DMS114 treated with DMSO at 0.1 percent for 48 hours (cell line): ENCODE measurements around the gene HEYL.

Experiments
- DNase-seq: peaks from one replicate; lab custom pipeline; 2025; ENCODE audit not compliant: unreplicated experiment; lab: John Stamatoyannopoulos, UW

Gene HEYL

GRCh38 chr1:39642796-39643195, 3.4 kb upstream of the HEYL start:
- DNase-seq = no peak

- DNase-seq = no peak
These were observed 1.4 kb upstream of the HEYL start for GRCh38 chr1:39640861-39641260.

GRCh38 chr1:39638965-39639304, 508 bp downstream of the HEYL start:
- DNase-seq = no peak

GRCh38 chr1:39637361-39637760, 2.1 kb downstream of the HEYL start:
- no peak for DNase-seq

- no peak for DNase-seq
These were observed 3.6 kb downstream of the HEYL start for GRCh38 chr1:39635871-39636210.

GRCh38 chr1:39635205-39635870, 4.1 kb downstream of the HEYL start:
- DNase-seq = no peak

GRCh38 chr1:39633422-39633821, 6.0 kb downstream of the HEYL start:
- DNase-seq = no peak

- DNase-seq = no peak
These were observed 6.6 kb downstream of the HEYL start for GRCh38 chr1:39632682-39633417.

GRCh38 chr1:39632323-39632681, 7.1 kb downstream of the HEYL start:
- DNase-seq = no peak

- no peak for DNase-seq
These were observed 7.8 kb downstream of the HEYL start for GRCh38 chr1:39631361-39632322.

GRCh38 chr1:39628807-39629350, 10.6 kb downstream of the HEYL start:
- no peak for DNase-seq

GRCh38 chr1:39626646-39627045, 12.8 kb downstream of the HEYL start:
- DNase-seq = no peak

- DNase-seq = no peak
These were observed 13.8 kb downstream of the HEYL start for GRCh38 chr1:39625462-39626273.

- DNase-seq = no peak
These were observed 14.4 kb downstream of the HEYL start for GRCh38 chr1:39625009-39625408.

- DNase-seq = no peak
These were observed 16.4 kb downstream of the HEYL start for GRCh38 chr1:39623053-39623452.

- no peak for DNase-seq
These were observed 17.0 kb downstream of the HEYL start for GRCh38 chr1:39622427-39622826.

GRCh38 chr1:39620659-39621165, 18.7 kb downstream of the HEYL start:
- DNase-seq = no peak

- DNase-seq = no peak
These were observed 21.9 kb downstream of the HEYL start for GRCh38 chr1:39617488-39618049.

GRCh38 chr1:39615086-39615673, 24.3 kb downstream of the HEYL start:
- DNase-seq = no peak

GRCh38 chr1:39614488-39614887, 25.0 kb downstream of the HEYL start:
- no peak for DNase-seq
